ENCODE measurements around the gene ACR. TPM values are rescaled to one million over a fixed set of nuclear protein-coding genes. Genes with fewer than 3 reads are reported as not detected.
A peak's percentile ranks its signal among the peaks of the same experiment; 100 is the strongest.

ACR gene
- total and polyA plus RNA-seq, 2 of the 13 experiments (the other 11 are each of a cell fraction or from before 2014, with no cell fraction given): 0.15 TPM; not detected in 1

GRCh38 chr22:50731811-50732624 lies 6.0 kb upstream of the ACR start (continued):
- TF ChIP-seq MXD1 (CRISPR knock-in tag; IDR thresholded peaks at IDR 0.05): no peak
- TF ChIP-seq ZNF367 (CRISPR knock-in tag; IDR thresholded peaks at IDR 0.05; ENCODE audit: borderline replicate concordance): no peak
- peak; percentile 58 for TF ChIP-seq XRCC5 (optimal IDR thresholded peaks at IDR 0.05; ENCODE audit: low read length)
- no peak; the same call in 1 of the 2 replicates for TF ChIP-seq HDAC2 (CRISPR knock-in tag; IDR thresholded peaks at IDR 0.05)
- no peak for TF ChIP-seq KAT7 (CRISPR knock-in tag; IDR thresholded peaks at IDR 0.05; ENCODE audit: borderline replicate concordance)
- TF ChIP-seq NCOR1 (IDR thresholded peaks at IDR 0.05; ENCODE audit: borderline replicate concordance, low read length): no peak
- no peak for TF ChIP-seq ZBTB49 (CRISPR knock-in tag; IDR thresholded peaks at IDR 0.05; ENCODE audit: borderline replicate concordance)
- TF ChIP-seq HOMEZ (CRISPR knock-in tag; IDR thresholded peaks at IDR 0.05; ENCODE audit: low read depth): no peak
- no peak for TF ChIP-seq ISL2 (CRISPR knock-in tag; IDR thresholded peaks at IDR 0.05)
- peak; percentile 87 for TF ChIP-seq MAX (IDR thresholded peaks at IDR 0.05)
- no peak for TF ChIP-seq ZNF282 (IDR thresholded peaks at IDR 0.05; ENCODE audit: partially characterized antibody)
- no peak for TF ChIP-seq PRDM4 (CRISPR knock-in tag; IDR thresholded peaks at IDR 0.05; ENCODE audit: borderline replicate concordance)
- no peak for TF ChIP-seq SOX6 (IDR thresholded peaks at IDR 0.05)
- TF ChIP-seq SOX6 (CRISPR knock-in tag; IDR thresholded peaks at IDR 0.05): 0 out of 2 replicates have a peak, but pooled peaks have one; percentile 12
- TF ChIP-seq ZNF891 (CRISPR knock-in tag; IDR thresholded peaks at IDR 0.05): no peak
- no peak for TF ChIP-seq ZNF101 (CRISPR knock-in tag; IDR thresholded peaks at IDR 0.05; ENCODE audit: borderline replicate concordance, low read depth)
- TF ChIP-seq ZNF468 (CRISPR knock-in tag; IDR thresholded peaks at IDR 0.05): no peak
- peak; percentile 45; the same call in 1 of the 2 replicates for TF ChIP-seq SALL1 (CRISPR knock-in tag; IDR thresholded peaks at IDR 0.05)
- TF ChIP-seq EZH2 (conservative IDR thresholded peaks at IDR 0.05; ENCODE audit: low read depth, low read length): no peak
- peak; percentile 76 for TF ChIP-seq STAG1 (CRISPR knock-in tag; IDR thresholded peaks at IDR 0.05)
- TF ChIP-seq ZBTB25 (CRISPR knock-in tag; IDR thresholded peaks at IDR 0.05): no peak

Measured in HepG2 (cell line).